K562 (cell line): ENCODE results near the gene TBC1D12.

Experiments used
- BACH1 ChIP-seq: fragments of 200-800 bp; sonication (Bioruptor generic); IDR thresholded peaks from 2 replicates; pipeline ENCODE4 v1.6.1; 2016; ENCODE audit warnings: missing genetic modification characterization, missing compliant biosample characterization
- BMI1 ChIP-seq: fragments of 150-350 bp; IDR thresholded peaks from 2 replicates; pipeline ENCODE4 v1.6.1; 2014; ENCODE audit warnings: low read length
- CTCF ChIP-seq, 3 experiments: IDR thresholded peaks in 2 of 3; conservative IDR thresholded peaks in 1 of 3; 2 replicates each; pipeline ENCODE4 v1.5.1; 2011 to 2012; ENCODE audit warnings: low read length in 3 of 3, mild to moderate bottlenecking in 3 of 3, control low read depth in 2 of 3, improper control_type of control experiment in 1 of 3, inconsistent platforms in 1 of 3, low read depth in 1 of 3, mixed read lengths in 1 of 3, moderate library complexity in 1 of 3; ENCODE audit not compliant: insufficient read depth in 2 of 3
- HIVEP1 ChIP-seq: fragments of 250-450 bp; sonication (Bioruptor Pico); IDR thresholded peaks from 2 replicates; pipeline ENCODE4 v1.4.0; 2020; ENCODE audit warnings: mild to moderate bottlenecking
- PRMT5 ChIP-seq: sonication (generic); formaldehyde crosslinking; IDR thresholded peaks from 2 replicates; pipeline ENCODE4 v1.5.0; 2020; ENCODE audit warnings: missing genetic modification reagents
- RFX5 ChIP-seq: IDR thresholded peaks from 2 replicates; pipeline ENCODE4 v1.6.1; 2011; ENCODE audit warnings: low read depth, mild to moderate bottlenecking, improper control_type of control experiment, low read length
- RNF2 ChIP-seq: sonication (generic); IDR thresholded peaks from 2 replicates; pipeline ENCODE4 v1.6.1; 2016
- TBP ChIP-seq: optimal IDR thresholded peaks from 2 replicates; pipeline ENCODE3; 2011; ENCODE audit warnings: low read depth, low read length, improper control_type of control experiment
- YY1 ChIP-seq, 3 experiments: IDR thresholded peaks; 2 replicates each; pipeline ENCODE4 v1.6.1; 2011; ENCODE audit warnings: low read length in 2 of 3, mild to moderate bottlenecking in 2 of 3, moderate library complexity in 2 of 3, borderline replicate concordance in 1 of 3, control low read depth in 1 of 3, low read depth in 1 of 3; ENCODE audit not compliant: insufficient read depth in 3 of 3, insufficient replicate concordance in 2 of 3, control insufficient read depth in 1 of 3, insufficient read length in 1 of 3; ENCODE audit errors: extremely low read depth in 1 of 3
- ZNF318 ChIP-seq, 2 experiments: fragments of 450-650 bp; IDR thresholded peaks; 2 replicates each; pipeline ENCODE4 v1.6.1; 2016; ENCODE audit warnings: mild to moderate bottlenecking in 2 of 2, borderline replicate concordance in 1 of 2, low read depth in 1 of 2, moderate library complexity in 1 of 2
- ZZZ3 ChIP-seq: fragments of 450-650 bp; IDR thresholded peaks from 2 replicates; pipeline ENCODE4 v1.6.1; 2016; ENCODE audit warnings: antibody characterized with exemption, mild to moderate bottlenecking, moderate library complexity

GRCh38 chr10:94533027-94533426 is 130.7 kb downstream of the TBC1D12 start:
- TF ChIP-seq ZNF318 (IDR thresholded peaks at IDR 0.05; ENCODE audit: borderline replicate concordance in 1 of 2, low read depth in 1 of 2), result no peak
- no peak for TF ChIP-seq YY1 (IDR thresholded peaks at IDR 0.05; ENCODE audit: borderline replicate concordance in 1 of 3, control insufficient read depth in 1 of 3, extremely low read depth in 1 of 3, insufficient read depth in 3 of 3, insufficient read length in 1 of 3, insufficient replicate concordance in 2 of 3, low read depth in 1 of 3, low read length in 2 of 3)
- TF ChIP-seq HIVEP1 (CRISPR knock-in tag), result no peak
- TF ChIP-seq RFX5, result no peak
- TF ChIP-seq BACH1 (tag), result no peak
- no peak for TF ChIP-seq ZZZ3
- no peak for TF ChIP-seq CTCF (IDR thresholded peaks at IDR 0.05 in 2 of 3, conservative IDR thresholded peaks at IDR 0.05 in 1 of 3; ENCODE audit: insufficient read depth in 2 of 3, low read depth in 1 of 3, low read length in 3 of 3)
- TF ChIP-seq BMI1, result no peak
- TF ChIP-seq PRMT5 (CRISPR knock-in tag), result no peak
- TF ChIP-seq TBP, result no peak
- TF ChIP-seq RNF2, result no peak
